Activated T-cell treated with anti-CD3 and anti-CD28 coated beads for 1 hour (primary cell): ENCODE measurements around the gene AHCYL1.
A peak's percentile ranks its signal among the peaks of the same experiment; 100 is the strongest.
"Not testable (repeated sequence)": the region's sequence is repeated elsewhere in the genome, so short reads cannot be mapped to it uniquely, and the experiment has no call there.

Experiments used
- DNase-seq: peaks from one replicate; pipeline ENCODE4 v3.0.0-alpha.2; 2020; ENCODE audit warnings: low read depth

AHCYL1 gene

DNA sequence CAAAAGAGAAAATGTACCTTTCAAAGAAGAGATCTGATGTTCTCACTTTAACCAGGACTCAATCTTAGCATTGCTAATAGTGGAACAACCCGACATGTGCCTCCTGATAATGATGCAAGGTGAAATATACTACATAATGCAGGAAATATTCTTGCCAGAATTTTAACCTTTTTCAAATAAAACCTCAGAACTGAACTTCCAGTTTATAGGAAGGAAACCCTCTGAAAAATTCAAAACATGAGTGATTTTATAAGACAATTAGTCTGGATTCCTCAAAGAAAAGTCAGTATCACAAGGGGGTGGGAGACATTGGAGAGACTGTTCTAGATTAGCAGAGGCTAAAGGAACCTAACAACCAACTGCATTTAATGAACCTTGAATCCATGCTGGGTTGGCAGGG lies 18.1 kb downstream of the AHCYL1 start:
- DNase-seq = no peak

DNA sequence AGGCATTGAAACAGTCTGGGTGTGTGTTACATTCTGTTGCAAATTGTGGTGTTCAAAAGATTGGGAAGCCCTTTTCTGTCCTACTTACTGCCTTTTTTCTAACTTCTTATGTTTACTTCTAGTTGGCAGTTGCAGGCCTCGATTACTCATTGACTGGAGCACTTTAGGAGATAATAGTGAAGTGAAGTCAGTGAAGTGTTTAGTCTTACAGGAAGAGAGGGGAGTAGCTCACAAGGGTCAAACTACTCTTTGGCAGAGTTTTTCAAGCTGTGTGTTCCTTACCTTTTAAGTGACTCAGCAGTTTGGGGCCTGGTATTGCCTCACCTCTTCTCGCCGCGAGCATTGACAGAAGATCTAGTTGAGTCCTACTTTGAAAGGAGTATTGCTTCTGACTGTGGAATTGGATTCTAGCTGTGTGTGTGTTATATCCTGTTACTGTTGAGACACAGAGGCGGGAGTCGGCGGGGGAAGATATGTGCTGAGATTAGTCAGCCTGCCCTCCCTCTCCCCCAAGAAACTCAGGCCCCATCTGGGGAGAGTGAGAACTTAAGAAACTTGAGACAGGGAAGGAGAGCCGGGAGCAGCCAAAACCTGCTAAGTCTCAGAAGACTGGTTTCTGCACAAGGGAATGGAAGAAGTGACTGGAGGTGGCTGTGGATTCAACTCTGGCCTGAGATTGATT lies 19.3 kb downstream of the AHCYL1 start:
- DNase-seq = no peak

DNA sequence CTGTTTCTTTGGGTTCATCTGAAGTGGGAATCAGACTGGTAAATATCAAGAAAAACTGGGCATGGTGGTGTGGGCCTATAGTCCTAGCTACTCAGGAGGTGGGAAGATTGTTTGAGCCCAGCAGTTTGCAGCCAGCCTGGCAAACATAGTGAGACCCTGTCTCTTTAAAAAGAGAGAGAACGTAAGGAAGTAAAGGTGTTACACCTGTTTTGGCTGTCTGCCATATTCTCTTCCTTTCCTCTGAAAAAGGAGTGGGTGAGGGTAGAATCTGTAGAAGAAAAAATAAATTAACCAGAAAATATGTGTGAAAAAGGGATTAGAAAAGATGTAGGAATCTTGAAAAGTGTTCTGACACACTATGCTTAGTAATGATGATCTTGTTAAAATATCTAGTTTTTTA lies 20.0 kb downstream of the AHCYL1 start:
- DNase-seq = no peak

DNA sequence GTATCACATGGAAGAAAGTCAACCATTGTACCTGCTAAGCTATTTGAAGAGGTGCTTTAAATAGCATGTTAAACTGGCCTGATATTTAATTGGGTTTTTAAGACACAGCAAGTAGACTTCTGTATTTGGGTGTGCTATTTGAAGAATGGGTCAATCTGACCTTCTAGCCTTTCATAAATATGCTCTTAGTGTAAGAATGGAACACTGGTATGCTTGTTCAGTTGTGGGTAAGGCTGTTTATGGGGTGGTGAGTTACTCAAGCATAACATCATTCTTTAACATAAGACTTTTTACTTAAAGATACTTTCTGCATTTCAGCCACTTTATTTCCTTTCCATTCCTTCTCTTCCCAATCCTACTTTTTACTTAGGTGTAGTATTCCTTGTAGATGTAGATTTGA lies 21.4 kb downstream of the AHCYL1 start:
- no peak for DNase-seq

DNA sequence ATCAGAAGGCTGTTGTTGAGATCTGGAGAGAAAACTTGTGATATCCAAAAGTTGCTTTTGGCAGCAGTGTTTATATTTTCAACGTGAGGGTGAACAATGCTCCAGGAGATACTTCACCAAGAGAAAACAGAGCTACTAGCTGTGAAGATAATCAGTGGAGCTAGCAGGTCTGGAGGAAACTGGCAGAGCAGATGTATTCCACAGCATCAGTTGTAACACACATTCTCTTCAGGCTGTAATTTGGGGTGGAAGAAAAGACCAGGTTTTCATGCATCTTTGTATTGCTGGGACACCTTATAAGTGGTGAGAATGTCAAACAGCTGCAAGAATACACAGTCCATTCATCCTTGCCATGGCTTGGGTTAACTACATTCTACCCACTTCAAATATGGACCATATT lies 22.0 kb downstream of the AHCYL1 start:
- DNase-seq = no peak

DNA sequence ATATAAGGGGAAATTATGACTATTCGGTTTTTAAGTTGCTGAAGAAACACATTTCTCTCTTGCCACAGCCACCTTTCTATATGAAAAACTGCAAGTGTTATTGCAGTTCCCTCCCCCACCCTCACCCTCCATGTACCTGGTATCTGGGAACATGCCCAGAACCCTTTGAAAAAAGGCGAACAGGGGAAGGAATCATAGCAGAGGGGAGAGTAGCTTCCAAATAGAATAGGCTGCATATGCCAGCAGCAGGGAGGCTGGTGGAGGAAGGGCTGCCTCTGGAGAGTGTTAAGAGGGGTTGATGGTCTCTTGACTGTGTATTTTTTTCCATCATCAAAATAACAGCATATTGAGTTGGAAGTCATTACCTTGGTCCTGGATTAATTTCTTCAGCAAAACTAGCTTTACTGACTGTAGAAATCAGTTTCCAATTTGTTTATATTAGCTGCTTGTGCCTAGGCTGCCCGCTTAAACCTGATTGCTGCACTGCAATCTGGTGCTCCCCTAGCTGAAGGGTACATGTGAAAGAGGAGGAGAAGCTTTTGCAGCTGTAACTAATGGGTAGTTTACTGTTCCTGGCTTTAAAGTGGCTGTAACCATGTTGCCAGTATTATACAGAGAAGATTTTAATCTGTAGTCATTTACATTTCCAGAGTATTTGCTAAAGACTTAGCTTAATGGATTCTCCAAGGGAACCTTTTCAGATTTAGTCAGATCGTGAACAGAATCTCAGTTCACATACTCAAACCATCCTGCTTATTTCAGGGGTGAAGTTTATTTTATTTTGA lies 22.7 kb downstream of the AHCYL1 start:
- DNase-seq = no peak

DNA sequence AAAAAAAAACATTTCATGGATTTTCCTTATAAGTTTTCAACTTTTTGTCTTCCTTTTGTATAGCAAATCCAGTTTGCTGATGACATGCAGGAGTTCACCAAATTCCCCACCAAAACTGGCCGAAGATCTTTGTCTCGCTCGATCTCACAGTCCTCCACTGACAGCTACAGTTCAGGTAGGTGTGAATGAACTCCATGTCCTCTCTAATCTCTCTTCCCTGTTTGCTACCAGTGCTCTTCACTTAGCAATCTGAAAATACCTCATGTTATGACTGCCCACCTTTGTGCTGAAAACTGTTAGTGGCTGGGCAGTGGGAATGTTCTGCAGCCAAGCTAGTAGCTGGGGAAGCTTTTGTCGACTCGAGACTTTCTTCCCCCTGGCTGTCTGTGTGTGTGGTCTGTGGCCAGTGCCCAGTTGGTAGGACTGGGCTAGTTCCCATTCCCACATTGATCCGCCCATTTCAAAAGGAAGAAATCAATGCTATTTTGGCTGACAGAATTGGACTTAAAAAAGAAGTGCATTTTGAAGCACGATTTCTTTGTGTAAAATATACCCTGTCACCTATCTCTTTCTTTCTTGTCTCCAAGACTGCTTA lies 24.5 kb downstream of the AHCYL1 start:
- DNase-seq = no peak

DNA sequence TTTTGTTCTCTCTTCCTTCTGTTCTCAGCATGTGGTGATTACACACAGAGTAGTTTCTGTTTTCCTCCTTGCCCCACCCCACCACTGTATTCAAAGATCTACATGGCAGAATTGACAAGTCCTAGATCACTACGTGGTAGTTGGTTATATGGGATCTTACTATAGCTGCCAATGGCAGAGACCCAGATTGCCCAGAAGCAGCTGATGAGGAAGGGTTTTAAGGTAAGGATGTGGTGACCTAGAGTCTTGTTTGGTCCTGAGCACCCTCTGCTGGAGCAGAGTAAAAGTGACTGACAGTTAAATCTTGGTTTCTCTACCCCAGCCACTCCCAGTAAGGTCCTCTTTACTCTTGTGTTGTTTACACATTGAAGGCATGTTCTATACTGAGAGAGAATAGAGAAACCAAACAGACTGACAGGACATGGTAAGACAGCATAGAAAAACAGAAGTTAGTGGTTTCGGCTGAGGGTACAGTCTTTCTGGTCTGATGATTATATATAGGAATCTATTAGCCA lies 27.0 kb downstream of the AHCYL1 start:
- DNase-seq = peak; percentile 10

DNA sequence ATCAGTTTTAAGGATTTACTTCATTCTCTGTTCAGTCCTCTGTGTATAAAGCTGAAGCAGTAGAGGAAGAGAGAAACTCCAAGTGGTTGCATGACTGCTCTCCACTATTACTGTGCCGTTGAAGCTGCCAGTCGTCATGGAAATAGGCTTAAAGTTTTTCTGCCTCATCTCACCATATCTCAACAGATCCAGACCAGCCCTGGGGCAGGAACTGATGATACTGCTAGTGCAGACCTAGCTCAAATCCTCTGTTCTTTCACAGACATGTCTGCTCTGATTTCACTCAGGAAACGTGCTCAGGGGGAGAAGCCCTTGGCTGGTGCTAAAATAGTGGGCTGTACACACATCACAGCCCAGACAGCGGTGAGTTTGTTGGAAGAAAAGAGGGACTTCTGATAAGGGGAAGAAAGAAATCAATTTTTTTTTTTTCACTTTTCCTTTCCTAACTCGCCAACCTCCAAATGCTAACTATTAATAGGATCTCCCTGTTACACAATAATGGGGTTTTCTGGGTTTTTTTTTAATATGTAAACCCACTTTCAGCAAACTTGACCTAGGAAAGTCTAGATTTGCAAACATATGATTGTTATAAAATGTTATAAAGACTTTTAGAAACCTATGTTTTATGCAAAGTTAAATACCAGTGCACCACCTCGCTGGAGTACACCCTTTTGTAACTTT lies 27.7 kb downstream of the AHCYL1 start:
- no peak for DNase-seq

- DNase-seq = no peak
Measured at GRCh38 chr1:110017792-110018191, 33.2 kb downstream of the AHCYL1 start.

DNA sequence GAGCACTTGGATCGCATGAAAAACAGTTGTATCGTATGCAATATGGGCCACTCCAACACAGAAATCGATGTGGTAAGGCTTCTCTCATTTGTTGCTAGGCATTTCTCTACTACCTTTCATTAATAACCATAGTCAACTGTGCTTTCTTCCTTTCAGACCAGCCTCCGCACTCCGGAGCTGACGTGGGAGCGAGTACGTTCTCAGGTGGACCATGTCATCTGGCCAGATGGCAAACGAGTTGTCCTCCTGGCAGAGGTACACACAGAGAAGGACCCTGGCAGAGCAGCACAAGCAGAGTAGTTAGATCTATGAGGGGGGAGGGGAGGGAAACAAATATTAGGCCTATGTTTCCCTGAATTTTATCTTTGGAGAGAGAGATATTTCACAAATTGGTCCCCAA lies 33.8 kb downstream of the AHCYL1 start:
- no peak for DNase-seq

DNA sequence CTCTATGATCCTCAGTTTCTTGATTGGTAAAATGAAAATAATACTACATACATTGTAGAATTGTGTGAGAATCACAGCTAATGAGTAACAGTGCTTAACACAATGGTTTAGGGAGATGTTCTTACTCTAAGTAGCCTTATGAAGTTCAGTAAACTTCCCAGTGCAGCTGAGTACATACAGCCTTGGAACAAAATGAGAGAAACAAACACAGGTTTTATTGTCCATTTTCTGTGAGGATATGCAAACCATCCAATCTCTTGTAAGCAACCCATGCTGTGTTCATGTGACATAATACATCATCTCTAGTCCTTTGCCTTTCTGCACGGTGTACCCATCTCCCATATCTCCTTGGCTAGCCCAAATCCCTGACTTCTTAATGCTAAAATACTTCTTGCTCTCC lies 35.2 kb downstream of the AHCYL1 start:
- DNase-seq = no peak

- DNase-seq = no peak
Measured at GRCh38 chr1:110021285-110021684, 36.7 kb downstream of the AHCYL1 start.

- DNase-seq = no peak
Measured at GRCh38 chr1:110024613-110025012, 40.0 kb downstream of the AHCYL1 start.

DNA sequence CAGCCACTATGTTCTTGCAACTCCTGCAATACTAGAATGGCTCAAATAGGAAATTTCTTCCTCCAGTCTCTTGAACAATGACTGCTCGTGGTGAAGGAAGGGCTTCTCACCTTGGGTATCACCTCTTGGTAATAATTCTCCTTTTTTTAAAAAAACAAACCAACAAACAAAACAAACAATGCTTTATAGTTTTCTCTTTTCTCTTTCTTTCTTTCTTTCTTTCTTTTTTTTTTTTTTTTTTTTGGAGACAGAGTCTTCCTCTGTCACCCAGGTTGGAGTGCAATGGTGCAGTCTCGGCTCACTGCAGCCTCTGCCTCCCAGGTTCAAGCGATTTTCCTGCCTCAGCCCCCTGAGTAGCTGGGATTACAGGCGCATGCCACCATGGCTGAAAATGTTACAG lies 46.1 kb downstream of the AHCYL1 start:
- not testable (repeated sequence) for DNase-seq

GRCh38 chr1:110032327-110032726 lies 47.8 kb downstream of the AHCYL1 start:
- DNase-seq = no peak

DNA sequence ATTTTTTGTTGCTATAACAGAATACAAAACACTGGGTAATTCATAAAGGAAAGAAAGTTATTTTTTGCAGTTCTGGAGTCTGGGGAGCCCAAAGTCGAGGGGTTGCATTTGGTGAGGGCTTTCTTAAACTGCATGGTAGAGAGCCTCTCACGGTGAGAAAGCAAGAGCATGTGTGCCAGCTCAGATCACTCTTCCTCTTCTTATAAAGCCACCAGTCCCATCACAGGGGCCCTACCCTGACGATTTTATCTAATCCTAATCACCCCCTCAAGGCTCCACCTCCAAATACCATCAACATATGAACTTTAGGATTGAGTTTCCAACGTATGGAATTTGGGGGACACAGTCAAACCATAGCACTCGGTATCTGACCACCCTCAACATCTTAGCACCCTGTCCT lies 48.9 kb downstream of the AHCYL1 start:
- DNase-seq = no peak

- no peak for DNase-seq
Measured at GRCh38 chr1:110034040-110034450, 49.5 kb downstream of the AHCYL1 start.

GRCh38 chr1:110034451-110035235 lies 50.1 kb downstream of the AHCYL1 start, which contains the start of gene STRIP1:
STRIP1 (plus strand) TSS chr1:110034624; CDS start chr1:110034638, 14 bp downstream.
- DNase-seq = peak; percentile 81

- DNase-seq = no peak
Measured at GRCh38 chr1:110035236-110035752, 50.7 kb downstream of the AHCYL1 start.

DNA sequence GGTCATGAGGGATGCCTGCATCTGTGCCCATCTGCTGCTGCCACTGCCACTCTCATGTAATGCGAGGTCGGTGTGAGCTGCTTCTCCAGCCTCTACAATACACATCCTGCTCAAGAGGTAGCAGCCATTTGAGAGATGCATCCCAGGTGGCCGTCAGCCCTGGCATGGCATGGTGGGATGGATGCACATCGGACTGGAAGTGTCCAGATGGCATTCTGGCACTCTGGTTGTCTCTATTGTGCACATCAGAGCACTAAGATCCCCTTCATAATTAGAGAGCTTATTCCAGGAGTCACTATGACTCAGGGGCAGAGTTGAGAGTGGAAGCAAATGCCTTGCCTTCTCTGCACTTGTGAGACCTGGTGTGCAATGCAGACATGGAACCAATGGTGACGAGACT lies 53.7 kb downstream of the AHCYL1 start:
- no peak for DNase-seq
